DMS114 treated with DMSO at 0.1 percent for 48 hours (cell line): ENCODE data around the gene AKAIN1.

Experiments used
- DNase-seq: peaks from one replicate; lab custom pipeline; 2025; ENCODE audit not compliant: unreplicated experiment; lab: John Stamatoyannopoulos, UW

The AKAIN1 gene

GRCh38 chr18:5162111-5162510 lies 34.9 kb downstream of the AKAIN1 start:
- DNase-seq: no peak

GRCh38 chr18:5159080-5159479 lies 38.0 kb downstream of the AKAIN1 start:
- no peak for DNase-seq

GRCh38 chr18:5158587-5158986 lies 38.5 kb downstream of the AKAIN1 start:
- no peak for DNase-seq

- no peak for DNase-seq
Observed at GRCh38 chr18:5158172-5158571, 38.9 kb downstream of the AKAIN1 start.

- no peak for DNase-seq
Observed at GRCh38 chr18:5155907-5156287, 41.2 kb downstream of the AKAIN1 start.

GRCh38 chr18:5155218-5155906 lies 41.7 kb downstream of the AKAIN1 start:
- peak; percentile 40 for DNase-seq

- DNase-seq: no peak
Observed at GRCh38 chr18:5152343-5153020, 44.6 kb downstream of the AKAIN1 start.

- DNase-seq: no peak
Observed at GRCh38 chr18:5150894-5151293, 46.2 kb downstream of the AKAIN1 start.

- DNase-seq: no peak
Observed at GRCh38 chr18:5146093-5146492, 51.0 kb downstream of the AKAIN1 start.

GRCh38 chr18:5145168-5145825 lies 51.8 kb downstream of the AKAIN1 start:
- DNase-seq: no peak

GRCh38 chr18:5144629-5145028 lies 52.4 kb downstream of the AKAIN1 start:
- DNase-seq: no peak

GRCh38 chr18:5142859-5143258 lies 54.2 kb downstream of the AKAIN1 start:
- no peak for DNase-seq

- no peak for DNase-seq
Observed at GRCh38 chr18:5142131-5142530, 54.9 kb downstream of the AKAIN1 start.

GRCh38 chr18:5137261-5137660 lies 59.8 kb downstream of the AKAIN1 start:
- no peak for DNase-seq

GRCh38 chr18:5132987-5133386 lies 64.1 kb downstream of the AKAIN1 start:
- DNase-seq: no peak

GRCh38 chr18:5122272-5122671 lies 74.8 kb downstream of the AKAIN1 start:
- no peak for DNase-seq

GRCh38 chr18:5110266-5110665 lies 86.8 kb downstream of the AKAIN1 start:
- DNase-seq: no peak

GRCh38 chr18:5107988-5108387 lies 89.1 kb downstream of the AKAIN1 start:
- DNase-seq: no peak

- DNase-seq: peak; percentile 19
Observed at GRCh38 chr18:5106730-5107129, 90.3 kb downstream of the AKAIN1 start.

- DNase-seq: no peak
Observed at GRCh38 chr18:5104246-5104645, 92.8 kb downstream of the AKAIN1 start.

GRCh38 chr18:5103693-5104092 lies 93.4 kb downstream of the AKAIN1 start:
- DNase-seq: no peak

GRCh38 chr18:5103286-5103685 lies 93.8 kb downstream of the AKAIN1 start:
- DNase-seq: peak; percentile 6
